ENCODE results near the gene PODN.

DNA sequence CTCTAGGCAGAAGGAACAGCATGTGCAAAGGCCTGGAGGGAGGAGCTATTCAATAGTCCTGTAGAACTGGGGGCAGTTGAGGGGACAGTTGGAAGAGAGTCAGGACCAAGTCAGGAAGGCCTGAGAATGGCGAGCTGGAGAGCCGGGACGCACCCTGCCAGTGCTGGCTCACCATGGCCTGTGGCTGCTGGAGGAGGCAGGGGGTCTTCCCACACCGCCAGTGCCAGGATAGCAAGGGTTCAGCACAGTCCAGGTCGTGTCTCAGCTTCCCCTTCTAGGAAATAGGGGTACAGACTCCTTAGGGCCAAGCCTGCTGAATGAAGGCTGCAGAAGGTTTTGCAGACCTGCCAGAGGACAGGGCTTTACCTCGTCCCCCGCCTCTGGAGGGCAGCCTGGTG, 7.3 kb downstream of the PODN start:
- TF ChIP-seq, protein P1, sequence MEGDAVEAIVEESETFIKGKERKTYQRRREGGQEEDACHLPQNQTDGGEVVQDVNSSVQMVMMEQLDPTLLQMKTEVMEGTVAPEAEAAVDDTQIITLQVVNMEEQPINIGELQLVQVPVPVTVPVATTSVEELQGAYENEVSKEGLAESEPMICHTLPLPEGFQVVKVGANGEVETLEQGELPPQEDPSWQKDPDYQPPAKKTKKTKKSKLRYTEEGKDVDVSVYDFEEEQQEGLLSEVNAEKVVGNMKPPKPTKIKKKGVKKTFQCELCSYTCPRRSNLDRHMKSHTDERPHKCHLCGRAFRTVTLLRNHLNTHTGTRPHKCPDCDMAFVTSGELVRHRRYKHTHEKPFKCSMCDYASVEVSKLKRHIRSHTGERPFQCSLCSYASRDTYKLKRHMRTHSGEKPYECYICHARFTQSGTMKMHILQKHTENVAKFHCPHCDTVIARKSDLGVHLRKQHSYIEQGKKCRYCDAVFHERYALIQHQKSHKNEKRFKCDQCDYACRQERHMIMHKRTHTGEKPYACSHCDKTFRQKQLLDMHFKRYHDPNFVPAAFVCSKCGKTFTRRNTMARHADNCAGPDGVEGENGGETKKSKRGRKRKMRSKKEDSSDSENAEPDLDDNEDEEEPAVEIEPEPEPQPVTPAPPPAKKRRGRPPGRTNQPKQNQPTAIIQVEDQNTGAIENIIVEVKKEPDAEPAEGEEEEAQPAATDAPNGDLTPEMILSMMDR (conservative IDR thresholded peaks at IDR 0.05): no peak
- TF ChIP-seq EZH2 (IDR thresholded peaks at IDR 0.05; ENCODE audit: low read depth): no peak
